Body of pancreas (tissue), 4 donors: ENCODE measurements around the gene TTC16.

Source experiments
- CTCF ChIP-seq, 7 experiments: fragments of 450-650 bp in 4 of 7; fragments of 200-600 bp in 3 of 7; sonication (generic) in 3 of 7; IDR thresholded peaks; one replicate each; pipeline ENCODE4 v1.5.1; 2016 to 2019; ENCODE audit warnings: antibody characterized with exemption in 7 of 7
- POLR2A ChIP-seq, 3 donors: fragments of 450-650 bp; IDR thresholded peaks; one replicate each; pipeline ENCODE4 v1.6.1; 2016; ENCODE audit warnings: antibody characterized with exemption in 3 of 3, mild to moderate bottlenecking in 2 of 3

GRCh38 chr9:127758843-127759242, 43.0 kb downstream of the TTC16 start:
- TF ChIP-seq POLR2A (IDR thresholded peaks at IDR 0.05) (no peak), CTCF (IDR thresholded peaks at IDR 0.05) (no peak)
